H1 (cell line): Measurements from ENCODE around the gene ATP1B3. TPM values are rescaled to one million over a fixed set of nuclear protein-coding genes. Genes with fewer than 3 reads are reported as not detected.

Experiments
- CTCF ChIA-PET: fragments of 300-600 bp; sonication (Branson Sonifier 250); formaldehyde crosslinking; loops from one replicate; lab custom pipeline; 2021; ENCODE audit not compliant: partially characterized antibody; lab: Charles Lee
- POLR2A ChIA-PET: fragments of 300-600 bp; sonication (Branson Sonifier 250); formaldehyde crosslinking; loops from one replicate; lab custom pipeline; 2021; ENCODE audit warnings: inconsistent platforms; ENCODE audit not compliant: partially characterized antibody; lab: Charles Lee
- DNase-seq, 2 experiments: peaks; one replicate each; pipeline versions ENCODE4 v3.0.0 to v3.0.0-alpha.2; 2010 to 2022; ENCODE audit warnings: low spot score in 2 of 2, low read depth in 1 of 2, mixed read lengths in 1 of 2
- FAIRE-seq: peaks from 2 replicates; lab custom pipeline; 2011; peaks lifted over from hg19 to GRCh38; lab: Jason Lieb, UNC
- H2AFZ ChIP-seq: 2 replicates; pipeline ENCODE4 v1.8.1; 2012; ENCODE audit warnings: low read length, inconsistent platforms
- H2AK5ac ChIP-seq: 2 replicates; pipeline ENCODE4 v1.6.1; 2013; ENCODE audit warnings: low read depth, low read length
- H2BK120ac ChIP-seq: replicated peaks from 2 replicates; pipeline ENCODE3; 2013; ENCODE audit warnings: low read depth, low read length, inconsistent platforms
- H2BK12ac ChIP-seq: 2 replicates; pipeline ENCODE4 v1.6.1; 2013; ENCODE audit warnings: low read depth, low read length
- H2BK15ac ChIP-seq: 2 replicates; pipeline ENCODE4 v1.6.1; 2013; ENCODE audit warnings: low read length
- H2BK20ac ChIP-seq: 2 replicates; pipeline ENCODE4 v1.6.1; 2013; ENCODE audit warnings: low read length
- H2BK5ac ChIP-seq: 2 replicates; pipeline ENCODE4 v1.6.1; 2013; ENCODE audit warnings: low read depth, low read length
- H3K14ac ChIP-seq: 2 replicates; pipeline ENCODE4 v1.6.1; 2013; ENCODE audit warnings: inconsistent platforms; ENCODE audit not compliant: insufficient read length
- H3K18ac ChIP-seq: 2 replicates; pipeline ENCODE4 v1.6.1; 2013; ENCODE audit warnings: low read length; ENCODE audit errors: extremely low read depth
- H3K23ac ChIP-seq: 2 replicates; pipeline ENCODE4 v1.6.1; 2013; ENCODE audit warnings: inconsistent platforms; ENCODE audit not compliant: insufficient read length
- H3K23me2 ChIP-seq: 2 replicates; pipeline ENCODE4 v1.6.1; 2013; ENCODE audit warnings: low read depth, low read length
- H3K27ac ChIP-seq: 2 replicates; pipeline ENCODE4 v1.6.1; 2011; ENCODE audit warnings: low read depth, low read length, inconsistent platforms
- H3K27me3 ChIP-seq, 4 experiments: replicated peaks in 1 of 4; 1 replicate in 1 of 4; 2 replicates in 3 of 4; pipeline versions ENCODE4 v1.6.1 to v1.8.1; 2011 to 2013; ENCODE audit warnings: low read length in 3 of 4, mild to moderate bottlenecking in 3 of 4, inconsistent platforms in 2 of 4, mixed read lengths in 2 of 4, moderate library complexity in 1 of 4; ENCODE audit not compliant: control insufficient read depth in 3 of 4, insufficient read depth in 3 of 4; ENCODE audit errors: extremely low read depth in 1 of 4
- H3K36me3 ChIP-seq, 4 experiments: 2 replicates each; pipeline versions ENCODE4 v1.6.1 to v1.8.1; 2011 to 2013; ENCODE audit warnings: mild to moderate bottlenecking in 4 of 4, low read length in 3 of 4, moderate library complexity in 2 of 4, control low read depth in 1 of 4, inconsistent platforms in 1 of 4; ENCODE audit not compliant: insufficient read depth in 4 of 4, control insufficient read depth in 2 of 4
- H3K4ac ChIP-seq: replicated peaks from 2 replicates; pipeline ENCODE3; 2013; ENCODE audit warnings: low read length, low read depth, mixed read lengths, inconsistent platforms; ENCODE audit not compliant: insufficient read length
- H3K4me1 ChIP-seq, 4 experiments: replicated peaks in 1 of 4; 1 replicate in 1 of 4; 2 replicates in 3 of 4; pipeline versions ENCODE4 v1.6.1 to v1.8.1; 2011 to 2013; ENCODE audit warnings: low read length in 3 of 4, inconsistent platforms in 2 of 4, mixed read lengths in 1 of 4; ENCODE audit not compliant: insufficient read depth in 4 of 4, control insufficient read depth in 3 of 4
- H3K4me2 ChIP-seq, 2 experiments: 2 replicates each; pipeline versions ENCODE4 v1.6.1 to v1.8.1; 2011 to 2013; ENCODE audit warnings: low read depth in 2 of 2, low read length in 2 of 2, control low read depth in 1 of 2, inconsistent platforms in 1 of 2, mild to moderate bottlenecking in 1 of 2; ENCODE audit not compliant: insufficient read depth in 1 of 2
- H3K4me3 ChIP-seq, 4 experiments: fragments of 200-600, 300-600 bp in 1 of 4; sonication (generic), shearing (Covaris generic), sonication (Bioruptor Twin) in 1 of 4; 2 replicates each; pipeline versions ENCODE4 v1.5.1 to v1.8.1; 2011 to 2016; ENCODE audit warnings: low read length in 4 of 4, low read depth in 3 of 4, control low read depth in 2 of 4, inconsistent platforms in 2 of 4, mild to moderate bottlenecking in 2 of 4, mixed read lengths in 1 of 4, moderate library complexity in 1 of 4; ENCODE audit not compliant: insufficient read depth in 2 of 4; ENCODE audit errors: extremely low read depth in 1 of 4
- H3K56ac ChIP-seq: replicated peaks from 2 replicates; pipeline ENCODE3; 2013; ENCODE audit warnings: low read depth, mild to moderate bottlenecking, mixed read lengths, low read length, inconsistent platforms; ENCODE audit not compliant: insufficient read length
- H3K79me1 ChIP-seq: 2 replicates; pipeline ENCODE4 v1.6.1; 2013; ENCODE audit warnings: low read depth, low read length, control low read depth
- H3K79me2 ChIP-seq, 2 experiments: 2 replicates each; pipeline versions ENCODE4 v1.6.1 to v1.8.1; 2012 to 2013; ENCODE audit warnings: low read length in 2 of 2, mild to moderate bottlenecking in 2 of 2, inconsistent platforms in 1 of 2; ENCODE audit not compliant: insufficient read depth in 2 of 2, control insufficient read depth in 1 of 2
- H3K9ac ChIP-seq, 4 experiments: replicated peaks in 1 of 4; 1 replicate in 1 of 4; 2 replicates in 3 of 4; pipeline versions ENCODE4 v1.6.1 to v1.8.1; 2011 to 2013; ENCODE audit warnings: low read depth in 3 of 4, low read length in 3 of 4, control low read depth in 2 of 4, mild to moderate bottlenecking in 2 of 4, moderate library complexity in 2 of 4, inconsistent platforms in 1 of 4; ENCODE audit errors: extremely low read depth in 1 of 4
- H3K9me3 ChIP-seq, 2 experiments: 2 replicates each; pipeline versions ENCODE4 v1.6.1 to v1.8.1; 2012 to 2013; ENCODE audit warnings: mild to moderate bottlenecking in 2 of 2, moderate library complexity in 2 of 2, control low read depth in 1 of 2, inconsistent platforms in 1 of 2, low read depth in 1 of 2, low read length in 1 of 2, mixed read lengths in 1 of 2; ENCODE audit not compliant: insufficient read depth in 2 of 2
- H4K20me1 ChIP-seq, 2 experiments: replicated peaks in 1 of 2; 2 replicates each; pipeline versions ENCODE3 to v1.8.1; 2011 to 2013; ENCODE audit warnings: inconsistent platforms in 2 of 2, low read length in 2 of 2, mild to moderate bottlenecking in 1 of 2; ENCODE audit not compliant: insufficient read depth in 2 of 2, control insufficient read depth in 1 of 2
- H4K5ac ChIP-seq: 2 replicates; pipeline ENCODE4 v1.6.1; 2013; ENCODE audit warnings: low read length, low read depth, mixed read lengths, inconsistent platforms; ENCODE audit not compliant: insufficient read length
- H4K8ac ChIP-seq: 2 replicates; pipeline ENCODE4 v1.8.0; 2013; ENCODE audit warnings: mild to moderate bottlenecking, moderate library complexity, low read length, inconsistent platforms; ENCODE audit not compliant: insufficient read depth; ENCODE audit errors: extremely low read depth
- H4K91ac ChIP-seq: replicated peaks from 2 replicates; pipeline ENCODE3; 2013; ENCODE audit warnings: low read length, mixed read lengths, inconsistent platforms; ENCODE audit not compliant: insufficient read length
- TBP ChIP-seq: IDR thresholded peaks from 2 replicates; pipeline ENCODE4 v1.6.1; 2011; ENCODE audit warnings: low read depth, low read length, improper control_type of control experiment
- WGBS, 2 experiments: shearing (Covaris generic) in 1 of 2; methylation state at CpG; one replicate each; pipeline versions ENCODE4 v1.1.6 to v1.1.7; 2013 to 2015; ENCODE audit warnings: low lambda C conversion rate in 2 of 2, mixed read lengths in 2 of 2, inconsistent platforms in 1 of 2, low coverage in 1 of 2, missing lambda C conversion rate in 1 of 2; ENCODE audit not compliant: insufficient replicate concordance in 2 of 2, insufficient coverage in 1 of 2, insufficient read length in 1 of 2; ENCODE audit errors: extremely low coverage in 1 of 2, missing lambda C conversion rate in 1 of 2; 5-methylcytosine and 5-hydroxymethylcytosine counted together
- polyA plus RNA-seq, 7 experiments: library from polyadenylated mRNA; depleted of rRNA in 3 of 7; stranded (reverse) in 5 of 7; unstranded in 2 of 7; fragments of >200 nt in 5 of 7; fragments of 200-250 nt in 2 of 7; gene quantifications; 1 replicate in 5 of 7; 2 replicates in 1 of 7; 4 replicates in 1 of 7; pipeline versions ENCODE4 v1.2.1 to v1.2.3, GENCODE V29; 2011 to 2013; ENCODE audit warnings: missing spikeins in 2 of 7, mixed read lengths in 2 of 7
- total RNA-seq: library from RNA; stranded (reverse); fragmentation: NEBNext Ultra II Directional; extraction: Animal tissue kit (Norgen Biotek cat#: 25700); gene quantifications from 2 replicates; pipeline ENCODE4 v1.2.1, GENCODE V29; 2021

ATP1B3 gene
- total and polyA plus RNA-seq, 2 of the 8 experiments (the other 6 are each of a cell fraction or from before 2014, with no cell fraction given), result 233 to 342 TPM

DNA sequence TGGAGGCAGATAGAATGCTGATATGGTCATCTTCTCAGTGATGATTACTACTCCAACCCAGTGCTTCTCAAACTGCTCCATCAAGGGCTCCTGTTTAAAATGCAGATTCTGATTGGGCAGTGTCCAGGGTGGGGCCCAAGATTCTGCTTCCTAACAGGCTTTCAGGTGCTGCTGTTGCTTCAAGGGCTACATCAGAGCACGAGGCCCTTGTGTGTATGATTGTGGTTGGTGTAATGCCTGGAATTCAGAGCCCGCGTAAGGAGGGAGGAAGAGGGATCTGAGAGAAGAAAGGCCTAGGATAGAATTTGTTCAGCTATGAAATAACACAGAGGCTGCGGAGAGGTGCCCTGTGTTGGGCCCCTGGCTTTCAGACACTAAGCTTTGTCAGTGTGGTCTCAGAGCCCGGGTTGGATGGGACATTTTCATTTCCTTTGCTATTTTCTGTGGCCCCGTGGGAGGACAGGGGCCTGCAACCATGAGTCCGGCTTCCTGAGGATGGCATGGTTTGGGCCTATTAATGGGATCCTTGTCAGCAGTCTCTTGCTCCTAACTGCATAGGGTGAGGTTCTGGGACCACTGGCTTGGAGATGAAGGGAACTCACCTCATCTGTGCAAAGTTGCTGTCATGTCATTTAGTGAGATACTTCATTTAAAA is 53.0 kb downstream of the ATP1B3 start:
- ChIA-PET CTCF (interaction anchor here (0.9 to 1.5 kb wide), 3 partner anchors 9 to 351 kb away, joined by 3 to 4 read pairs (median 3); no protein-coding TSS in a partner anchor), POLR2A (interaction anchor here (0.9 to 1.0 kb wide), 2 partner anchors 10 to 52 kb away, joined by 4 read pairs; no protein-coding TSS in a partner anchor)
- Histone ChIP-seq H4K20me1 (peaks cover 0 to 7% of the 10 kb centered on the region in 2 experiments), H3K9ac (no peak overlapping the region), H3K36me3 (peaks cover 0 to 28% (median 8%) of the 10 kb centered on the region in 4 experiments; a peak in 5 of 8 replicates), H3K4me1 (0 out of 7 replicates have a peak, but pooled peaks cover 0 to 3% (median under 1%) of the 10 kb centered on the region in 4 experiments), H2BK12ac (no peak overlapping the region), H3K4me2 (no peak overlapping the region), H3K14ac (no peak overlapping the region), H2BK15ac (no peak overlapping the region), H3K9me3 (no peaks in the 10 kb centered on the region), H4K8ac (no peak overlapping the region), H2BK120ac (no peak overlapping the region), H3K56ac (no peak overlapping the region), H2BK20ac (no peak overlapping the region), H4K91ac (no peak overlapping the region), H2AFZ (no peak overlapping the region), H3K27ac (no peak overlapping the region), H3K18ac (no peak overlapping the region), H3K79me2 (no peaks in the 10 kb centered on the region), H3K4ac (no peak overlapping the region), H2BK5ac (no peak overlapping the region), H3K23me2 (no peaks in the 10 kb centered on the region), H3K27me3 (no peaks in the 10 kb centered on the region), H3K23ac (no peak overlapping the region), H4K5ac (no peak overlapping the region), H3K79me1 (no peaks in the 10 kb centered on the region; the same call in 1 of the 2 replicates), H2AK5ac (no peak overlapping the region), H3K4me3 (no peak overlapping the region)
- DNase-seq (peak in 1 of 2 experiments; percentile 42), FAIRE-seq (no peak)
- no peak for TF ChIP-seq TBP
- WGBS, 2 experiments, result 93% methylated on average over 7 of the region's 7 CpGs; no CpG with 5 or more reads in 1 of the 2 experiments
